NCI-H2029 treated with DMSO at 0.1 percent for 48 hours (cell line): ENCODE data around the gene LAMA3.
"Not testable (repeated sequence)": the region's sequence is repeated elsewhere in the genome, so short reads cannot be mapped to it uniquely, and the experiment has no call there.

Experiments
- DNase-seq: peaks from one replicate; lab custom pipeline; 2025; lab: John Stamatoyannopoulos, UW

LAMA3 gene

DNA sequence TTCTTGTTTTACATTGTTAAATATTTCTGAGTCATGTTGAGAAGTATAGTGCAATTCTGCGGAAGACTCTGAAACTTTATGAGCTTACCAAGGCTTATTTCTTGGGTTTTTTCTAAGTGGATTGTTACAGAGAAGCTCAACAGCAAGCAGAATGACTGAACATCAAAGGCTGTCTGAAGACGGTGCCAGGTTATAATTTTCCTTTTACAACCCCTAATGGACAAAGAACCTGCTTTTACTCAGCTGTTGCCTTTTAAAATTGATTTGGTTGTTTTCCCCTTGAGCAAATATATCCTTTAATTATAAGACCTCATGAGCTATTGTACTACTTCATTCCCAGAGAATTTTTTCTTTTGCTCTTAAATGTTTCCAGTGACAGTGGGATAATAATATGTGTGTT, 41.6 kb downstream of the LAMA3 start:
- DNase-seq: no peak

DNA sequence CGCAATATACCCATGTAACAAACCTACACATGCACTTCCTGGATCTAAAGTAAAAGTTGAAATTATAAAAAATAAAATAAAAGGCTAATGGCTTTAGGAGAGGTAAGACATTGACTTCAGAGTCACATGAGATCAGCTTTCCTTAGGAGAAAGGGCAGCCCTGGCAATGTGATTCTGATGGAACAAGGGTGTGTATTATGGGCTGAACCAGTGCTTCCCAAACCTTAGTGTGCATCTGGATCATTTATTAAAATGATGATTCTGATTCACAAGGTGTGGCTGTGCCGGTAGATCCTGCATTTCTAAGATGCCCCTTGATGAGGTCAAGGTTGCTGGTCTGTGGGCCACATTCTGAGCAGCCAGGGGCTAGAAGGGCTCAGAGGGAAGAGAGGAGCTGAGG, 42.6 kb downstream of the LAMA3 start:
- no peak for DNase-seq

DNA sequence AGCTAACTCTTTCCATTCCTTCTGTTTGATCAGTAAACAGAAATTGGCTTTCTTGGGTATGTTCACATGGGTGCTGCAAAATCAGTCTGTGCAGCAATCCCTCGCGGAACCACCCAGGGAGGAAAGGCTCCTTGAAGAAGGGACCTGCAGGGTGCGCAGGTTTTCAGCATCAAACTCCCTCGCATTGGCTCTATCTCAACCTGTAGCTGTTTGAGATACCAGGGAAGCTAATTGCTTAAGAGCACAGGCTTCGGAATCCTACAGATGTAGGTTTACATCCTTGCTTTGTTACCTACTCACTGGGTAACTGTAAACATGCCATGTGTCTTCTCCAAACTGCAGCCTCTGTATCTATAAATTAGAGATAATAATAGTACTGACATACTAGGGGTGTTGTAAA, 43.2 kb downstream of the LAMA3 start:
- DNase-seq: no peak

DNA sequence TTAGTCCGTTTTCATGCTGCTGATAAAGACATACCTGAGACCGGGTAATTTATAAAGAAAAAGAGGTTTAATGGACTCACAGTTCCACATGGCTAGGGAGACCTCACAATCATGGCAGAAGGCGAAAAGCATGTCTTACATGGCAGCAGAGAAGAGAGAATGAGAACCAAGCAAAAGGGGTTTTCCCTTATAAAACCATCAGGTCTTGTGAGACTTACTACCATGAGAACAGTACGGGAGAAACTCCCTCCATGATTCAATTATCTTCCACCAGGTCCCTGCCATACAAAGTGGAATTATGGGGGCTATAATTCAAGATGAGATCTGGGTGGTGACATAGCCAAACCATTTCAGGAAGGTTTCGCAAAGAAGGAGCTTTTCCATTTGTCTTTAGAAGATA, 44.0 kb downstream of the LAMA3 start:
- not testable (repeated sequence) for DNase-seq

GRCh38 chr18:23733895-23734294, 44.6 kb downstream of the LAMA3 start:
- DNase-seq: no peak

- no peak for DNase-seq
Measured at GRCh38 chr18:23735021-23735464, 45.8 kb downstream of the LAMA3 start.

DNA sequence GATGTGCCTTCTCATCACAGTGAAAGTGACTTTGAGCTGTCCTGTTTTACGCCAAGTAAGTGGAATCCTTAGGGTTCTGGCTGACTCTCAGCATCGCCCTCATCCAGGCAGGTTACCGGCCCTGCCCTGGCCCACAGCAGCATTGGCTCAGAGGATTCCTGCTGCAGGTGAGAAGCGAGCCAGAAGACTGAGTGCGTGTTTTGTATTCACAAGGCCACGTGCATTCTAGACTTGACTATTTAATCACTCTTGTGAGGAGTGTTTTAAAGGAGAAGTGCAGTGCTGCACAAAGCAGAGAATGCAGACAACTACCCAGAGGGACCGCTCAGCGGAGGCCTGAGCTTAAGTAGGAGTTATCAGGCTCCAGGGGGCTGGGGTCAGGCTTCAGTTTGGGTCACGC, 48.3 kb downstream of the LAMA3 start:
- DNase-seq: no peak

DNA sequence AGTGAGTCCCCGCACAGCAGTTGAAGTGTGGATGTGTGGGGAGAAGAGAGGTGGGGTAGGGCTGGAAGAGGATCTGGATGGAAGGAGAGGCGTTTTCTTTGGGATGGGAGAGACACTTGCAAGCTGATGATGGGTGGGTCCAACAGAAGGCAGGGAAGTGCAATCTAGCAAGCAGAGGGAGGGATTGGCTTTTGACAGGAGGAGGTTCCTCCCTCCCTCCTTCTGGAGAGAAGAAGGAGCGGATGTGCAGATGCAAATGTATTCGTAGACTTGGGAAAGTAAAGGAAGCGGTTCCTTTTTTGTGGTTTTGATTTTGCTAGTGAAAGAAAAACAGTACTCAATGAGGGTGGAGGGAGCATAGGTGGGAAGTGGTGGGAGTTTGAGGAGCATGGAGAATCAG, 48.9 kb downstream of the LAMA3 start:
- no peak for DNase-seq

DNA sequence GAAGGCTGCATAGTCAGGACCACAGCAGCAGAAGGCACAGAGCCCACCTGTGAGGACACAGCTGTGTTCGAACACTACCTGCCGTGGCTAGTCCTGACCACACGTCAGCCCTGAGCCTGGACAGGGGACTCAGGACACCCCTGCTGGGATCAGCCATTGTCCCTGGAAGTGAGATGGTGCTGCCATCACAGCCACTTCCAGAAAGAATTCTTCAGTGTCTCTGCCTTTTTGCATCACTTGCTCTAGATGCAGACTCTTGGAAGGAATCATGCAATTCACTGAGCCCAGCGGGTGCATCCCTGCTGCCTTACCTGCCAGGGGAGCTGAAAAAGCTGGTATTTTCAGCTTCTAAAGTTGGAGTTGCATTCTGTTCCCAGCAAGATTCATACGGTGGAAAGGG, 49.3 kb downstream of the LAMA3 start:
- DNase-seq: no peak

- no peak for DNase-seq
Measured at GRCh38 chr18:23740105-23740830, 51.0 kb downstream of the LAMA3 start.

GRCh38 chr18:23741967-23742366, 52.7 kb downstream of the LAMA3 start:
- not testable (repeated sequence) for DNase-seq

- DNase-seq: no peak
Measured at GRCh38 chr18:23743733-23744333, 54.6 kb downstream of the LAMA3 start.

DNA sequence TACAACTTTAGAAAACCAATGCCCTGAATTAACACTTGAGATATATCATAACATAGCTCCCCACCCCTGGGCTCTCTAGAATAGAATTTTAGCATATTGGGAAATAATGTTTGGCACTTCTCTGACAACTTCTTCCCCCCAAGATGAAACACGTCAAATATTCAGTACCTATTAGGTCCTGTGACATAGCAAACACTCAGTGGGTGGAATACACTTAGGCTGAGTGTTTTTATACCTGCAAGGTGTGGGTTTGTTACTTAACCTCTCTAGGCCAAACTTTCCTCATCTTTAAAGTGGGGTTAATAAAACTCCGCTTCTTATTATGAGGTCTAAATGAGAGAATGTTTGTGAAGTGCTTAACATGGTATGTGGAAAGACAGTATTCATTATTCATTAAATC, 56.1 kb downstream of the LAMA3 start:
- no peak for DNase-seq

GRCh38 chr18:23746851-23747250, 57.6 kb downstream of the LAMA3 start:
- no peak for DNase-seq

GRCh38 chr18:23752363-23752762, 63.1 kb downstream of the LAMA3 start:
- no peak for DNase-seq

DNA sequence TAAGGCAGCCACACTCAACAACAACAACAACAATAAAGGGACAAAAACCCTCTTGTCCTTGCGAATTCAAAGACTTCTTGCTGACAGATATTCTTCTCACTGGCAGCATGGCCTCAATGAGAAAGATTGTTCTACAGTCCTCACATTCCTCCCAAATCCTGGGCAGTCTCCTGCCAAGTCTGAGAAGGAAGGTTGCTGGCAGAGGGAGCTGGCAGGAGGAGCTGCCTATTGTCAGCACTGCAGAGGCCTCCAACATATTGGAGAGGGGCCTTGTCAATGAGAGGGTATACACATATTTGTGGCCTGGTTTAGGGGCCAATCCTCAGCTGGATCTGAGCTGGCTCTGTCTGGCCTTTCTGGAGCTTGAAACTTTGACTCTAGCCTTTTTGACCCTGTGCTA, 63.5 kb downstream of the LAMA3 start:
- no peak for DNase-seq

- DNase-seq: no peak
Measured at GRCh38 chr18:23756590-23757436, 67.6 kb downstream of the LAMA3 start.

GRCh38 chr18:23757437-23757733, 68.1 kb downstream of the LAMA3 start:
- no peak for DNase-seq

DNA sequence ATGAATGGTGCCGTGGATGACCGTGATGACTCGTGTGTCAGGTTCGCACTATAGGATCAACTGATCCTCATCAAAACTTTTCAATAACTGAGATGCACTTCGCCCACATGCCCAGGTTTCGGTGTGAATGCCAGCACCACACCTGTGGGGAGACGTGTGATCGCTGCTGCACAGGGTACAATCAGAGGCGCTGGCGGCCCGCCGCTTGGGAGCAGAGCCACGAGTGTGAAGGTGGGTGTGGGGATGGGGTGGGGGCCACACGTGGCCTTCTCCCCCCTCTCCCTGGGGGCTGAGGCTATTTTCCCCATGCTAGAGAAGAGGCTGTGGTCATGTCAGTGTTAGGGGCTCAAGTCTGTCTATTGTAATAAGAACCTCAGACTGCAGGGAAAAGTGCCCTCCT, 69.0 kb downstream of the LAMA3 start:
- no peak for DNase-seq

- no peak for DNase-seq
Measured at GRCh38 chr18:23761941-23762340, 72.7 kb downstream of the LAMA3 start.

DNA sequence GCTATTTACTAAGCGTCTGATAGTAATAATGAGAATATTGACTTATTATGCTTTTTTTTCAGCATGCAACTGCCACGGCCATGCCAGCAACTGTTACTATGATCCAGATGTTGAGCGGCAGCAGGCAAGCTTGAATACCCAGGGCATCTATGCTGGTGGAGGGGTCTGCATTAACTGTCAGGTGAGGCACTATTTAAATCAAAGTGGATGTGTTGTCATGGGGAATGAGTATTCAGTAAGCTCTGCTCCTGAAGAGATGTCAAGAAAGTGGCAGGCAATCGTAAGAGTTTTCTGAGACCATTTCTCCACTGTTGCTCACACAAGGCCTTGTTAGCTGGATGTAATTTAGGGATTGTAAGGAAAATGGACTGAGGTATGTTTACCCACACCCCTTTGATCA, 74.1 kb downstream of the LAMA3 start:
- no peak for DNase-seq

DNA sequence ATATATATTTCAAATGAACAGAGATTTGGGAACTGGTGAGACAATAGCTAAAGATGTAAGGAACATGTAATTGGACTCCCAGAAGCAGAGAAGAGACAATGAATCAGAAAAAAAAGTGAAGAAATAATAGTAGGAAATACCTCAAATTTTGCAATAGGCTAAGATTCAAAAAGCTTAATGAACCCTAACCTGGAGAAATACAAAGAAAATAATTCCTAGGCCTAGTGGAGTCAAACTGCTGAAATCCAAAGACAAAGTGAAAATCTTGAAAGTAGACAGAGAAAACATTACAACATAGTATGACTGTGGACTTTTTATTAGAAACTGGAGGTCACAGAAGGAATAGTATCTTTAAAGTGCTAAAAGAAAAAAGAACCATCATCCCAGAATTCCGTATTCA, 76.7 kb downstream of the LAMA3 start:
- no peak for DNase-seq

DNA sequence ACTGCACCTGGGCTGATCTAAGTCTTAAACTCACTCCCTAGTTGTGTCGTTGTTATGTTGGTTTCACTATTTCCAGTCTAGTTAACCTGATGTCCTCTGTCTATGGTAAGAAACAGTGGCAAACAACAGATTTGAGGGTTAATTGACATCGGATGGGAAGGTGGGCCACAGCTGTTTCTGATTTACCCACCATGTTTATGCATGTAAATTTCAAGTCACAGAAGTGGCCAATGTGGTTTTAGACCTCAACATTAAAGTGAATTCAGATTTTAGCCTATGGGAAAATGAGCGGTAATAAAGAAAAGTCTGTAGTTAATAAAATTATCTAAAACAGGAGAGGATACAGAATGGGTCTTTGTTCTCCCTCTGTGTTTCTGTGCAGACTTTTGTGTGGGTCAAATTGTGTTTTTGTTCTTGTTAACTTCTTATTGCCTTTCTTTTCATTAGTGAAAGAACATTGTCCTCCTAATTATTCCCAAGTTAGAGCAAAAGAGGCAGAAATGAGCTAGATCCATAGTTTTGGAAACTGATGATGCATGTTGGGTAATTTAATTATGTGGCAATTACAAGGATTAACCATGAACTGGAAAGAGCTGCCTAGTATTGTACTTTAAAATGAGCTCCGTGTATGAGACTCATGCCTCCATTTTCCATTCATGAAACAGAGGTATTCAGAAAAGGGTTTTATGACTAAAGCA, 83.2 kb downstream of the LAMA3 start:
- no peak for DNase-seq
